ENCODE data around the gene UBXN2A.

The UBXN2A gene

GRCh38 chr2:24048769-24049484, 108.7 kb downstream of the UBXN2A start:
- peak overlapping the region; percentile 84 for H3K4me3 ChIP-seq (ENCODE audit: control insufficient read depth, low read depth, low read length)
- TF ChIP-seq CTCF (IDR thresholded peaks at IDR 0.05; ENCODE audit: control insufficient read depth, insufficient read depth, low read depth, low read length, missing control alignments) = no peak
- DNase-seq (ENCODE audit: low read depth) = no peak

GRCh38 chr2:24049485-24050021, 109.3 kb downstream of the UBXN2A start, which contains the start of gene FKBP1B:
FKBP1B (plus strand) TSS chr2:24049741; CDS start chr2:24049850, 109 bp downstream.
- H3K4me3 ChIP-seq (ENCODE audit: control insufficient read depth, low read depth, low read length) = peak within 1 kb of the TSS; percentile 84
- TF ChIP-seq CTCF (IDR thresholded peaks at IDR 0.05; ENCODE audit: control insufficient read depth, insufficient read depth, low read depth, low read length, missing control alignments) = no peak
- DNase-seq (ENCODE audit: low read depth) = no peak

- no peak for DNase-seq (ENCODE audit: low read depth)
- no peak for TF ChIP-seq CTCF (IDR thresholded peaks at IDR 0.05; ENCODE audit: control insufficient read depth, insufficient read depth, low read depth, low read length, missing control alignments)
- H3K4me3 ChIP-seq (ENCODE audit: control insufficient read depth, low read depth, low read length) = peak overlapping the region; percentile 84
These were observed 110.0 kb downstream of the UBXN2A start for GRCh38 chr2:24050041-24050979.

GRCh38 chr2:24051833-24052232, 111.6 kb downstream of the UBXN2A start:
- no peak overlapping the region for H3K4me3 ChIP-seq (ENCODE audit: control insufficient read depth, low read depth, low read length)

GRCh38 chr2:24052951-24053350, 112.7 kb downstream of the UBXN2A start:
- TF ChIP-seq CTCF (IDR thresholded peaks at IDR 0.05; ENCODE audit: control insufficient read depth, insufficient read depth, low read depth, low read length, missing control alignments) = no peak
- no peak for DNase-seq (ENCODE audit: low read depth)
- no peak overlapping the region for H3K4me3 ChIP-seq (ENCODE audit: control insufficient read depth, low read depth, low read length)

More at GRCh38 chr2:24051833-24052232, 111.6 kb downstream of the UBXN2A start:
- TF ChIP-seq CTCF (IDR thresholded peaks at IDR 0.05; ENCODE audit: control insufficient read depth, insufficient read depth, low read depth, low read length, missing control alignments) = no peak
- DNase-seq (ENCODE audit: low read depth) = no peak

All from AG09309 (cell line).